OCI-LY3 (cell line): ENCODE measurements around the gene RPAP3.
A peak's percentile ranks its signal among the peaks of the same experiment; 100 is the strongest.

Experiments
- H2AFZ ChIP-seq: fragments of 200-600, 300-600 bp; shearing (Covaris generic); 2 replicates; pipeline ENCODE4 v1.6.0; 2014; ENCODE audit warnings: antibody characterized with exemption, low read depth, low read length
- H3K27ac ChIP-seq: fragments of 200-600, 300-600 bp; sonication (generic); 2 replicates; pipeline ENCODE4 v1.5.1; 2014; ENCODE audit warnings: mild to moderate bottlenecking, low read length, moderate library complexity, mixed read lengths
- H3K27me3 ChIP-seq: fragments of 200-600, 300-600 bp; sonication (generic); 2 replicates; pipeline ENCODE4 v1.6.1; 2014; ENCODE audit warnings: low read depth, low read length, mixed read lengths
- H3K36me3 ChIP-seq: fragments of 200-600, 300-600 bp; sonication (generic); replicated peaks from 2 replicates; pipeline ENCODE3; 2014; ENCODE audit warnings: low read depth, low read length, mixed read lengths
- H3K4me1 ChIP-seq: fragments of 300-600, 200-600 bp; sonication (generic); 2 replicates; pipeline ENCODE4 v1.6.1; 2014; ENCODE audit warnings: low read length, mixed read lengths
- H3K4me2 ChIP-seq: fragments of 200-600, 300-600 bp; sonication (generic); 2 replicates; pipeline ENCODE4 v1.6.1; 2014; ENCODE audit warnings: low read length, mixed read lengths
- H3K4me3 ChIP-seq: fragments of 300-600, 200-600 bp; sonication (generic); 2 replicates; pipeline ENCODE4 v1.5.1; 2014; ENCODE audit warnings: antibody characterized with exemption, mild to moderate bottlenecking, low read length, moderate library complexity
- H3K79me2 ChIP-seq: fragments of 300-600, 200-600 bp; shearing (Covaris generic); 2 replicates; pipeline ENCODE4 v1.6.1; 2014; ENCODE audit warnings: mild to moderate bottlenecking, low read length, mixed read lengths
- H3K9ac ChIP-seq: fragments of 300-600, 200-600 bp; shearing (Covaris generic); 2 replicates; pipeline ENCODE4 v1.6.0; 2014; ENCODE audit warnings: mild to moderate bottlenecking, low read length, moderate library complexity
- H3K9me3 ChIP-seq: fragments of 200-600, 300-600 bp; shearing (Covaris generic); 2 replicates; pipeline ENCODE4 v1.6.1; 2014; ENCODE audit warnings: low read length, mixed read lengths; ENCODE audit not compliant: insufficient read depth
- H4K20me1 ChIP-seq: fragments of 200-600, 300-600 bp; sonication (generic); 2 replicates; pipeline ENCODE4 v1.6.1; 2016; ENCODE audit warnings: low read length, mixed read lengths; ENCODE audit not compliant: insufficient read depth
- CTCF ChIP-seq: fragments of 200-600, 300-600 bp; sonication (generic); IDR thresholded peaks from 2 replicates; pipeline ENCODE4 v1.5.1; 2014; ENCODE audit warnings: antibody characterized with exemption, low read length, low read depth
- EZH2phosphoT487 ChIP-seq: fragments of 200-600 bp; shearing (Covaris generic); IDR thresholded peaks from 2 replicates; pipeline ENCODE4 v1.6.1; 2018; ENCODE audit warnings: antibody characterized with exemption, mixed run types, low read depth

The RPAP3 gene, protein sequence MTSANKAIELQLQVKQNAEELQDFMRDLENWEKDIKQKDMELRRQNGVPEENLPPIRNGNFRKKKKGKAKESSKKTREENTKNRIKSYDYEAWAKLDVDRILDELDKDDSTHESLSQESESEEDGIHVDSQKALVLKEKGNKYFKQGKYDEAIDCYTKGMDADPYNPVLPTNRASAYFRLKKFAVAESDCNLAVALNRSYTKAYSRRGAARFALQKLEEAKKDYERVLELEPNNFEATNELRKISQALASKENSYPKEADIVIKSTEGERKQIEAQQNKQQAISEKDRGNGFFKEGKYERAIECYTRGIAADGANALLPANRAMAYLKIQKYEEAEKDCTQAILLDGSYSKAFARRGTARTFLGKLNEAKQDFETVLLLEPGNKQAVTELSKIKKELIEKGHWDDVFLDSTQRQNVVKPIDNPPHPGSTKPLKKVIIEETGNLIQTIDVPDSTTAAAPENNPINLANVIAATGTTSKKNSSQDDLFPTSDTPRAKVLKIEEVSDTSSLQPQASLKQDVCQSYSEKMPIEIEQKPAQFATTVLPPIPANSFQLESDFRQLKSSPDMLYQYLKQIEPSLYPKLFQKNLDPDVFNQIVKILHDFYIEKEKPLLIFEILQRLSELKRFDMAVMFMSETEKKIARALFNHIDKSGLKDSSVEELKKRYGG

DNA sequence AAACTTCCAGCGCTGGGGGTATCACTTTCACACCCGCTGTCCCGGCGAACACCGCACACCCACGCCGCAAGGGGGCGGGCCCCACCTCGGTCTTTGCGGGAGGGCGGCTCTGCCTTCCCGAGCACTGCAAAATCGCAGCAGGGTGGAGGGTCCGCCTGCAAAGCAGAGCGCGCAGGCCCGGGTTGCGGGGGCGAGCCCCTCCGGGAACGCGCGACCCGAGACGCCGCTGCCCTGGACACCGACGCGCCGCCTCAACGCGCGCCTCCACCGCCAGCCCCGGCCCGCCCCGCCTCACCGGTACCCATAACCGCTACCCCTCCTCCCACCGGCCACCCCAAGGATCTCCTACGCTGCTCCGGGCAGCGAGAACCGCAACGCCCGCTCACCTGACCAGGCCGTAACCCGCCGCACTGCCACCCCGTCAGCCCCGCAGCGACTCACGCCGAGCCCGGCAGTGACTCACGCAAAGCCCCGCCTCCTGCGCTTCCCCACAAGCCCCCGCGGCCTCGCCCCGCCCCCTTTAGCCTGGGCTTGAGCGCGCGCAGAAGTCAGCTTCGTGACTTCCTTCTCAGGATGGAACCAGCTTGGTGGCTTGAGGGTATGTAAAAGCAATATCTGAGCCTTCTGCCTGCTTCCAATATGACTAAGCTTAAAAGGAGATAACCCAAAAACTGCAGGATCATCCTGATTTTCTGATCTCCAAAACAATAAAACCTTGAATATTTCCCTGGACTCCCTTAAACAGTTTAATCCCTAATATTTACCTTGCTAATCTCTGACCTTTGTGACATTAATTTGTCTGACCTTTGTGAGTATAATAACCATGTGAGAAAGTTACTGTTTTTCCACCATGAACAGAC, at the start of gene RPAP3:
TSS of gene RPAP3 (minus strand) at position 465 of the 860 bp plus-strand sequence. CDS start 3,190 bp downstream, outside the sequence.
- Histone ChIP-seq H3K4me3 (peak within 1 kb of the TSS; percentile 82), H3K4me2 (peak within 1 kb of the TSS; percentile 98), H3K9ac (peak within 1 kb of the TSS; percentile 91), H2AFZ (0 out of 2 replicates have a peak within 1 kb of the TSS, but pooled peaks have one; percentile 24), H3K4me1 (peaks cover 48% of the 10 kb centered on the region), H3K27ac (peak within 1 kb of the TSS; percentile 97), H3K36me3 (peaks cover 7% of the 10 kb centered on the region), H3K79me2 (peaks cover 81% of the 10 kb centered on the region), H3K27me3 (no peaks in the 10 kb centered on the region), H3K9me3 (no peaks in the 10 kb centered on the region), H4K20me1 (peaks cover 19% of the 10 kb centered on the region)
- TF ChIP-seq CTCF: peak; percentile 63
- no peak for TF ChIP-seq EZH2phosphoT487

DNA sequence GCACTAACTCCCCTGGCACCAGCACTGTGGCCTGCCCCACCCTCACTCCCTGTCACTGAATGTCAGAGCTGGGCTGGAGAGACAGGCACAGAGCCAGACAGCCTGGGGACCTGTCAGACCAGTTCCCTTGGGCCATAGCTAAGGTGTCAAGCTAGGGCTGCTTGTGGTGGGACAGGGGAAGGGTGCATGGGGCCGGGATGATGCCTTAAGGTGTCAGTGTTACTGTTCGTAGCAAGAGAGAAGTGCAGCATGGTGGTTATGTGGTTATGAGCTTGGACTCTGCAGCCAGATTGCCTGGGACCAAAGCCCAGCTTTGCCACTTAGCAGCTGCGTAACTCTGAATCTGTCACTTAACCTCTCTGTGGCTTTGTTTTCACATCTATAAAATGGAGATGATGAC, 49.1 kb upstream of the RPAP3 start:
- H3K4me2 ChIP-seq: peak overlapping the region; percentile 82
- H3K36me3 ChIP-seq: no peaks in the 10 kb centered on the region
- H3K27me3 ChIP-seq: no peaks in the 10 kb centered on the region
- no peaks in the 10 kb centered on the region for H3K9me3 ChIP-seq
- TF ChIP-seq EZH2phosphoT487 (no peak), CTCF (no peak)
- peak overlapping the region; percentile 72 for H3K4me3 ChIP-seq
- no peaks in the 10 kb centered on the region for H4K20me1 ChIP-seq
- H3K27ac ChIP-seq: peak overlapping the region; percentile 95
- H2AFZ ChIP-seq: no peak overlapping the region
- H3K79me2 ChIP-seq: no peaks in the 10 kb centered on the region
- peaks cover 72% of the 10 kb centered on the region for H3K4me1 ChIP-seq
- H3K9ac ChIP-seq: peak overlapping the region; percentile 66

DNA sequence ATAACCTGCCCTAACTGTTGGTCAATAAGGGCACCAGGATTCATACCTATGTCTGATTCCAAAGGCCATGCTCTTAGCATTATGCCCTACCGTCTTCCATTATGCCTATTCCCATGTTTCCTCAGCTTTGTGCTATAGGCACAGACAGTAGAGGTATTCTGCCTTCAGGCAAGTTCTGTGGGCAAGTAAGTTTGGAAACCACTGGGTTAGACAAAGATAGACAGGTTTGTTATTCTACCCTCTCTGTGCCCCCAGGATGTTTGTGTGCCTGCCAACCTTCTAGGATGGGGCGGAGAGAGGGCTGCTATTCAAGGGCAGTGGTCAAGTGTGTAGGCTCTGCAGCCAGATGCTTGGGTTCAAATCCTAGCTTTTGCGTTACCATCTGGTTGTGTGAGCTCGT, 48.3 kb upstream of the RPAP3 start:
- Histone ChIP-seq H3K27me3 (no peaks in the 10 kb centered on the region), H3K4me2 (peak overlapping the region; percentile 82), H3K9ac (no peak overlapping the region; the same call in 1 of the 2 replicates), H3K36me3 (no peaks in the 10 kb centered on the region), H3K4me3 (0 out of 2 replicates have a peak overlapping the region, but pooled peaks have one; percentile 72), H3K27ac (peak overlapping the region; percentile 95), H2AFZ (no peak overlapping the region), H3K4me1 (peaks cover 67% of the 10 kb centered on the region), H3K9me3 (no peaks in the 10 kb centered on the region), H4K20me1 (no peaks in the 10 kb centered on the region), H3K79me2 (no peaks in the 10 kb centered on the region)
- TF ChIP-seq CTCF (no peak), EZH2phosphoT487 (no peak)
